IPS-18a (cell line): Measurements from ENCODE around the gene OR51B6.
"Not testable (repeated sequence)": the region's sequence is repeated elsewhere in the genome, so short reads cannot be mapped to it uniquely, and the experiment has no call there.

Experiments used
- H3K27ac ChIP-seq: one replicate; pipeline ENCODE4 v1.5.1; 2013; ENCODE audit warnings: low read length
- H3K27me3 ChIP-seq: one replicate; pipeline ENCODE4 v1.6.1; 2013; ENCODE audit warnings: mild to moderate bottlenecking, low read length; ENCODE audit not compliant: control insufficient read depth, insufficient read depth
- H3K36me3 ChIP-seq: one replicate; pipeline ENCODE4 v1.6.1; 2013; ENCODE audit warnings: low read depth, low read length; ENCODE audit not compliant: control insufficient read depth
- H3K4me1 ChIP-seq: one replicate; pipeline ENCODE4 v1.6.1; 2013; ENCODE audit warnings: low read depth, low read length; ENCODE audit not compliant: control insufficient read depth
- H3K4me3 ChIP-seq: one replicate; pipeline ENCODE4 v1.5.1; 2013; ENCODE audit warnings: low read length
- H3K9ac ChIP-seq: one replicate; pipeline ENCODE4 v1.6.1; 2013; ENCODE audit warnings: mild to moderate bottlenecking, low read length, moderate library complexity
- H3K9me3 ChIP-seq: one replicate; pipeline ENCODE4 v1.6.1; 2013; ENCODE audit warnings: low read depth, low read length; ENCODE audit not compliant: control insufficient read depth

OR51B6 gene

GRCh38 chr11:5351208-5351607 lies at the start of gene OR51B6:
OR51B6 (plus strand) TSS chr11:5351508; CDS start chr11:5351508, 0 bp downstream.
- Histone ChIP-seq H3K27ac (no peak within 1 kb of the TSS), H3K9me3 (no peaks in the 10 kb centered on the region), H3K36me3 (no peaks in the 10 kb centered on the region), H3K9ac (no peak within 1 kb of the TSS), H3K27me3 (no peaks in the 10 kb centered on the region), H3K4me1 (peaks cover 9% of the 10 kb centered on the region), H3K4me3 (no peak within 1 kb of the TSS)

DNA sequence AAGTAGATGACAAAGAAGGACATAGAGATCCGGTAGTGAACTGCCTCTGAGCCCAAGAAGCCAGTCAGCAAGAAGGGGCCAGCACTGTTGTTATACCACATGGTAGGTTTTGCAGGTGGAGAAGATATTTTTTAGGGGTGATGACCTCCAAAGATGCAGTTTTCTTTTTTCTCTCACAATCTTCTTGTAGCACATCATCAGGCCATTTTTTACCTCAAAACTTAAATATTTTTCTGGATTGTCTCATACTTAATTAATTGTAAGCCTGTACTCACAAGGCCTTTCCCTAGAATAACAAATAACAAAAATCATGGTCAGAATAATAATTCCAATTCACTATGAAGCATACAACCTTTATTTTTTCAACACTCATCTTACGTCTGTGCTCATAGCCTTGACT lies 49.5 kb upstream of the OR51B6 start, which contains the start of gene OR51B4:
Gene OR51B4 (minus strand): TSS at position 101 of the 400 bp plus-strand sequence. CDS start 0 bp downstream, at position 101.
- H3K9me3 ChIP-seq = no peaks in the 10 kb centered on the region
- H3K4me1 ChIP-seq = no peaks in the 10 kb centered on the region
- no peak within 1 kb of the TSS for H3K9ac ChIP-seq
- H3K27ac ChIP-seq = no peak within 1 kb of the TSS
- H3K4me3 ChIP-seq = no peak within 1 kb of the TSS
- H3K36me3 ChIP-seq = no peaks in the 10 kb centered on the region
- H3K27me3 ChIP-seq = no peaks in the 10 kb centered on the region

DNA sequence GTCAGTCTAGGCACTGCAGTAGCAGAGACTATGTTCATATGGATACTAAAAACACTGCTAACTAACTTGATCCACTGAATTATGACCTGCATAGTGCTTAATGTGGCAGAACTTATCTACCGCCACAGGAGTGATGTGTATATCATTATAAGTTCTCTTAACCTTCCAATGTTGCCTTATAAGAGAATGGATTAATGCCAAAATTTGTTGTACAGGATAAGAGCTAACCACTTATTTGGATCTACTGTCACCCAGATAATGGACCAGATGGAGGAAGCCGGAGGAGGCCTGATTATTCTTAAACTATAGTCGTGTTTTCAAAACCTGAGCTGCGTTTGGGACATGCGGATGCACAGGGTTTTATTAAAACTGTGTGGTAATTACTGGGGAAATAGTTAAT lies 47.7 kb upstream of the OR51B6 start:
- no peaks in the 10 kb centered on the region for H3K4me1 ChIP-seq
- H3K36me3 ChIP-seq = no peaks in the 10 kb centered on the region
- H3K9me3 ChIP-seq = no peaks in the 10 kb centered on the region
- H3K27ac ChIP-seq = no peak overlapping the region
- no peaks in the 10 kb centered on the region for H3K27me3 ChIP-seq
- H3K4me3 ChIP-seq = no peak overlapping the region
- H3K9ac ChIP-seq = no peak overlapping the region

DNA sequence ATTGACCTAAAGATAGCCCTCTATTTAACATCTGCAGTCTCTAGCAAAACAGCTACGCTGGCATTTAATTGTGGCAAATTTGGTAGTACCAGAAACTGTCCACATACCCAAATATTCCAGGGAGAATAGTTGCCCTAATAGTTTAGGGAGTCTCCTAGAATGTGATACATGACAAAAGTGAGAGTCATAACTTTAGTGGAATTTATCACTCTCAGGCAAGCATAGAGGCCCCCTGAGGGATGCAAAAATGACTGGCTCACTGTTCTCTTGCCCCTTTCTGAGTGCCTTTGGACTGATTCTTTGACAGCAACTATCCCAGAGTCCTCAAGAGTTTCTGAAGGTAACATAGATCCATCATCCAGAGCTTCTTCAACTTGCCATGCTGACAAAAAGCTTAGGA lies 47.3 kb upstream of the OR51B6 start:
- no peaks in the 10 kb centered on the region for H3K36me3 ChIP-seq
- no peaks in the 10 kb centered on the region for H3K27me3 ChIP-seq
- H3K4me3 ChIP-seq = no peak overlapping the region
- no peak overlapping the region for H3K9ac ChIP-seq
- no peaks in the 10 kb centered on the region for H3K4me1 ChIP-seq
- H3K27ac ChIP-seq = no peak overlapping the region
- no peaks in the 10 kb centered on the region for H3K9me3 ChIP-seq

DNA sequence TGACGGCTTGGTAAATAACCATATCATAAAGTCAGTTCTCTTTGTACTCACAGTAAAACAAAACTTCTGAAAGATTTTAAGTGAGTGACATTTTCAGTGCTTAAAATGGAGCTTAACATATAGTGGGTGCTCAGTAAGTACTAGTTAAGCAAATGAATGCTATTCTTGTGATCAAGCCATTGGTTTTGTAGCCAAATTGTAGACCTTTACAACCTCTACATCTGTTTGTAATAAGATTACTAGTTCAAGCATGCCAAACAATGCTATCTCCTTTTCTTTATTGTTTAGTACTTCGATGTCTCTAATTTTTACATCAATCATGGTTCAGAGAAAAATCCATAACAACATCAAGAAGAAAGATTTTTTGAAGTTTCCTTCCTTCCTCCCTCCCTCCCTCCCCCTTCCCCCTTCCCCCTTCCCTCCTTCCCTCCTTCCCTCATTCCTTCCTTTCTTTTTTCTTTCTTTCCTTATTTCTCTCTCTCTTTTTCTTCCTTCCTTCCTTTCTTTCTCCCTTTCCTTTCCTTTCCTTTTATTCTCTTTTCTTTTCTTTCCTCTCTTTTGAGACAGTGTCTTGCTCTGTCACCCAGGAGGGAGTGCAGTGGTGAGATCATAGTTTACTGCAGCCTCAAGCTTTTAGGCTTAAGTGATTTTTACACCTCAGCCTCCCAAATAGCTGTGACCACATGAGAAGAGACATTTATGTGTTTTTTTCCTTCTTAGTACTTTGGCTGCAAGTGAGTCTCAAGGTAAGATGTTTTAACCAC lies 43.9 kb upstream of the OR51B6 start:
- H3K9ac ChIP-seq = no peak overlapping the region
- no peaks in the 10 kb centered on the region for H3K36me3 ChIP-seq
- H3K27me3 ChIP-seq = no peaks in the 10 kb centered on the region
- no peaks in the 10 kb centered on the region for H3K9me3 ChIP-seq
- H3K4me1 ChIP-seq = no peaks in the 10 kb centered on the region
- H3K4me3 ChIP-seq = no peak overlapping the region
- H3K27ac ChIP-seq = no peak overlapping the region

DNA sequence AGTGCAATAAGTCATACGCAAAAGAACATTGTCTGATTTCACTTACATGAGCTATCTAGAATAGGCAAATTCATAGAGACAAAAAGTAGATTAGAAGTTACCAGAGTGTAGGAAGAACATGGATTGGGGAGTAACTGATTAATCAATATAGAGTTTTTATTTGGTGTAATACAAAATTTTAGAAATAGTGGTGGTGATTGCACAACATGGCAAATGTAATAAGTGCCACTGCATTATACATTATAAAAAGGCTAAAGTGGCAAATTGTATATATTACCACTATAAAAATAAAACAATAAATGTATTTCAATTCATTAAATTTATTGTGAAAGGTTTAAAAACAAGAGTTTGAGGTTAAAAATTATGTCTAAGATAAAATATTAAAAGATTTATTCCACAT lies 40.9 kb upstream of the OR51B6 start:
- Histone ChIP-seq H3K9me3 (no peaks in the 10 kb centered on the region), H3K4me3 (no peak overlapping the region)

GRCh38 chr11:5313326-5314023 lies 37.8 kb upstream of the OR51B6 start:
- H3K36me3 ChIP-seq, H3K9me3 ChIP-seq, H3K4me1 ChIP-seq, H3K9ac ChIP-seq, H3K4me3 ChIP-seq, H3K27me3 ChIP-seq, H3K27ac ChIP-seq: not testable (repeated sequence)

More for the DNA sequence above, 40.9 kb upstream of the OR51B6 start:
- Histone ChIP-seq H3K9ac (no peak overlapping the region), H3K27me3 (no peaks in the 10 kb centered on the region), H3K27ac (no peak overlapping the region), H3K36me3 (no peaks in the 10 kb centered on the region), H3K4me1 (no peaks in the 10 kb centered on the region)

DNA sequence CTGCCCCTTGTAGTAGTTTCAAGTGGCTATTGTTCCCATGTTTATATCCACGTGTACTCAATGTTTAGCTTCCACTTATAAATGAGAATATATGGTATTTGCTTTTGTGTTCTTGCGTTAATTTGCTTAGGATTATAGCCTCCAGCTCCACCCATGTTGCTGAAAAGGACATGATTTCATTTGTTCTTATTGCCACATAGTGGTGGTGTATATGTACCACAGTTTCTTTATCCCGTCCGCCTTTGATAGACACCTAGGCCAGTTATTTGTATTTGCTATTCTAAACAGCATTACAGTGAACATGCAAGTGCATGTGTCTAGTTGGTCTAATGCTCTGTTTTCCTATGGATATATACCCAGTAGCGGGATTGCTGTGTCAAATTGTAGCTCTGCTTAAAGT lies 34.0 kb upstream of the OR51B6 start:
- Histone ChIP-seq H3K9me3 (no peaks in the 10 kb centered on the region), H3K9ac (no peak overlapping the region), H3K4me1 (no peaks in the 10 kb centered on the region), H3K36me3 (no peaks in the 10 kb centered on the region), H3K27me3 (no peaks in the 10 kb centered on the region), H3K4me3 (no peak overlapping the region), H3K27ac (no peak overlapping the region)

GRCh38 chr11:5324197-5324596 lies 27.1 kb upstream of the OR51B6 start, which contains the start of gene OR51B2:
OR51B2 (minus strand) TSS chr11:5324297; CDS start chr11:5324297, 0 bp downstream.
- no peaks in the 10 kb centered on the region for H3K4me1 ChIP-seq
- H3K9me3 ChIP-seq = no peaks in the 10 kb centered on the region
- H3K27ac ChIP-seq = no peak within 1 kb of the TSS
- H3K4me3 ChIP-seq = no peak within 1 kb of the TSS
- no peak within 1 kb of the TSS for H3K9ac ChIP-seq
- no peaks in the 10 kb centered on the region for H3K27me3 ChIP-seq
- no peaks in the 10 kb centered on the region for H3K36me3 ChIP-seq

GRCh38 chr11:5335170-5335569 lies 16.1 kb upstream of the OR51B6 start:
- Histone ChIP-seq H3K36me3 (no peaks in the 10 kb centered on the region), H3K4me3 (no peak overlapping the region), H3K9ac (no peak overlapping the region), H3K4me1 (no peaks in the 10 kb centered on the region), H3K27ac (no peak overlapping the region), H3K9me3 (no peaks in the 10 kb centered on the region), H3K27me3 (no peaks in the 10 kb centered on the region)

DNA sequence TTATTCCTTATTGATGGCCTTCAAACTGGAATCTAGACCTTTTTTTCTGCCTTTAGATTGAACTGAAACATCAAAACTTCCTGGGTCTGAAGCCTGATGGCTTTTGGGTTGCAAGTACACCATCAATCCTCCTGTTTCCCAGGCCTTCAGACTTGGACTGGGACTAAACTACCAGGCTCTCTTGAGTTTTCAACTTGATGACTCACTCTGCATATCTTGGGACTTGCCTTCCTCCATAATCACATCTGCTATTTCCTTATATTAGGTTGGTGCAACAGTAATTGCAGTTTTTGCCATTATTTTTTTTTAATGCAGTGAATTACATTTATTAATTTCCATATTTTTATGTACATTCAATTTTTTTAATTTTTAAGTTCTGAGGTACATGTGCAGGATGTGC lies 15.0 kb upstream of the OR51B6 start:
- Histone ChIP-seq H3K9me3 (no peaks in the 10 kb centered on the region), H3K9ac (no peak overlapping the region), H3K4me1 (no peaks in the 10 kb centered on the region), H3K4me3 (no peak overlapping the region), H3K27ac (no peak overlapping the region), H3K36me3 (no peaks in the 10 kb centered on the region), H3K27me3 (no peaks in the 10 kb centered on the region)

DNA sequence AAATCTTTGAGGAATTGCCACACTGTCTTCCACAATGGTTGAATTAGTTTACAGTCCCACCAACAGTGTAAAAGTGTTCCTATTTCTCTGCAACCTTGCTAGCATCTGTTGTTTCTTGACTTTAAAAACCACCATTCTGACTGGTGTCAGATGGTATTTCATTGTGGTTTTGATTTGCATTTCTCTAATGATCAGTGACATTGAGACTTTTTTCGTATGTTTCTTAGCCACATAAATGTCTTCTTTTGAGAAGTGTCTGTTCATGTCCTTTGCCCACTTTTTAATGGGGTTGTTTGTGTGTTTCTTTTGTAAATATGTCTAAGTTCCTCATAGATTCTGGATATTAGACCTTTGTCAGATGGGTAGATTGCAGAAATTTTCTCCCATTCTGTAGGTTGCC lies 14.1 kb upstream of the OR51B6 start:
- not testable (repeated sequence) for H3K4me1 ChIP-seq, H3K9ac ChIP-seq, H3K36me3 ChIP-seq, H3K9me3 ChIP-seq, H3K27ac ChIP-seq, H3K27me3 ChIP-seq, H3K4me3 ChIP-seq
